HCT116 (cell line): ENCODE results near the gene TTC21B. TPM values are rescaled to one million over a fixed set of nuclear protein-coding genes. Genes with fewer than 3 reads are reported as not detected.

Experiments
- ATAC-seq: fragments of 200-7000 bp; cut with Tn5 transposase; 2 replicates; pipeline ENCODE4 v1.9.1; 2020; ENCODE audit warnings: mild to moderate bottlenecking, moderate library complexity
- BruUV-seq: library from RNA; stranded (reverse); fragments of 400-500 nt; replicated peaks from 2 replicates; lab custom pipeline; 2021; lab: Mats Ljungman, UMichigan
- CTCF ChIA-PET: fragments of 300-600 bp; sonication (Branson Sonifier 250); formaldehyde crosslinking; loops from one replicate; lab custom pipeline; 2021; ENCODE audit warnings: antibody characterized with exemption; lab: Charles Lee
- POLR2A ChIA-PET: fragments of 300-600, 350-600 bp; sonication (Branson Sonifier 250); formaldehyde crosslinking; loops from one replicate; lab custom pipeline; 2021; ENCODE audit warnings: antibody characterized with exemption; lab: Charles Lee
- RAD21 ChIA-PET, 2 experiments: fragments of 300-600 bp; sonication (Branson Sonifier 250); formaldehyde crosslinking; loops; one replicate each; lab custom pipeline; 2023; ENCODE audit warnings: low total read pairs in 2 of 2; ENCODE audit not compliant: uncharacterized antibody in 2 of 2, unreplicated experiment in 2 of 2, low non-redundant PET in 1 of 2; lab: Charles Lee
- DNase-seq: peaks from one replicate; pipeline ENCODE4 v3.0.0-alpha.2; 2010; ENCODE audit warnings: low read depth, low spot score
- H2AFZ ChIP-seq: fragments of 200-600 bp; shearing (Covaris generic), sonication (generic); 2 replicates; pipeline ENCODE4 v1.6.1; 2017; ENCODE audit warnings: low read depth, mixed run types, mixed read lengths, antibody characterized with exemption, low read length; ENCODE audit not compliant: poor library complexity, severe bottlenecking
- H3K27ac ChIP-seq: 2 replicates; pipeline ENCODE4 v1.5.1; 2012; ENCODE audit warnings: low read depth, low read length
- H3K27me3 ChIP-seq: fragments of 200-600 bp; sonication (generic); 2 replicates; pipeline ENCODE4 v1.6.1; 2016; ENCODE audit warnings: mixed run types, low read length, mixed read lengths; ENCODE audit not compliant: insufficient read depth
- H3K36me3 ChIP-seq, 2 experiments: fragments of 200-500 bp in 1 of 2; fragments of 200-600 bp in 1 of 2; sonication (Bioruptor generic) in 1 of 2; sonication (generic) in 1 of 2; 2 replicates each; pipeline versions ENCODE4 v1.5.1 to v1.6.1; 2014 to 2016; ENCODE audit warnings: low read length in 2 of 2, inconsistent platforms in 1 of 2, mixed read lengths in 1 of 2, mixed run types in 1 of 2; ENCODE audit not compliant: insufficient read depth in 2 of 2, control insufficient read depth in 1 of 2
- H3K4me1 ChIP-seq, 2 experiments: fragments of 200-600 bp in 1 of 2; sonication (generic) in 1 of 2; 2 replicates each; pipeline versions ENCODE4 v1.5.1 to v1.6.1; 2012 to 2017; ENCODE audit warnings: low read length in 2 of 2, inconsistent platforms in 1 of 2, mild to moderate bottlenecking in 1 of 2, mixed read lengths in 1 of 2, mixed run types in 1 of 2, moderate library complexity in 1 of 2; ENCODE audit not compliant: insufficient read depth in 2 of 2, control insufficient read depth in 1 of 2
- H3K4me2 ChIP-seq: fragments of 200-600 bp; sonication (generic); 2 replicates; pipeline ENCODE4 v1.6.1; 2017; ENCODE audit warnings: mixed run types, low read length, mixed read lengths
- H3K4me3 ChIP-seq, 2 experiments: fragments of 200-600 bp in 1 of 2; sonication (generic) in 1 of 2; replicated peaks in 1 of 2; 2 replicates each; pipeline ENCODE4 v1.5.1; 2011 to 2016; ENCODE audit warnings: low read length in 2 of 2, control low read depth in 1 of 2, low read depth in 1 of 2, mild to moderate bottlenecking in 1 of 2, mixed read lengths in 1 of 2, mixed run types in 1 of 2
- H3K79me2 ChIP-seq: fragments of 200-600 bp; sonication (generic); 2 replicates; pipeline ENCODE4 v1.6.1; 2017; ENCODE audit warnings: mild to moderate bottlenecking, mixed run types, low read length, moderate library complexity, mixed read lengths; ENCODE audit not compliant: insufficient read depth
- H3K9ac ChIP-seq: fragments of 200-600 bp; sonication (generic); 2 replicates; pipeline ENCODE4 v1.6.1; 2016; ENCODE audit warnings: low read length, mixed read lengths
- H3K9me2 ChIP-seq: fragments of 200-600 bp; sonication (generic), shearing (Covaris generic); 2 replicates; pipeline ENCODE4 v1.6.1; 2017; ENCODE audit warnings: mixed run types, mild to moderate bottlenecking, moderate library complexity; ENCODE audit not compliant: insufficient read depth
- H3K9me3 ChIP-seq, 2 experiments: fragments of 200-500 bp in 1 of 2; fragments of 200-600 bp in 1 of 2; sonication (Bioruptor generic) in 1 of 2; sonication (generic) in 1 of 2; 2 replicates each; pipeline ENCODE4 v1.6.1; 2014 to 2017; ENCODE audit warnings: low read length in 2 of 2, mixed read lengths in 2 of 2, inconsistent platforms in 1 of 2, low read depth in 1 of 2, mild to moderate bottlenecking in 1 of 2, mixed run types in 1 of 2, moderate library complexity in 1 of 2; ENCODE audit not compliant: control insufficient read depth in 1 of 2, insufficient read depth in 1 of 2
- H4K20me1 ChIP-seq: fragments of 200-600 bp; sonication (generic), shearing (Covaris generic); 2 replicates; pipeline ENCODE4 v1.6.1; 2017; ENCODE audit warnings: mixed run types, mild to moderate bottlenecking, moderate library complexity; ENCODE audit not compliant: insufficient read depth
- ELF1 ChIP-seq: IDR thresholded peaks from 2 replicates; pipeline ENCODE4 v1.6.1; 2012; ENCODE audit warnings: low read depth, borderline replicate concordance
- ZNF274 ChIP-seq: fragments of 200-500 bp; sonication (Bioruptor generic); IDR thresholded peaks from 2 replicates; pipeline ENCODE4 v1.6.1; 2014; ENCODE audit warnings: mild to moderate bottlenecking, low read depth, low read length, inconsistent platforms
- intact Hi-C: fragments of 100-400 bp; cut with micrococcal nuclease; formaldehyde crosslinking; loops from 2 replicates; pipeline ENCODE4 v1.10.0; 2022
- total RNA-seq: library from RNA; stranded (reverse); gene quantifications from one replicate; pipeline ENCODE4 v1.2.1, GENCODE V29; 2021; ENCODE audit not compliant: unreplicated experiment

Gene TTC21B
- total RNA-seq, 1 experiment from 2014 or later = 12.2 TPM

- H3K36me3 ChIP-seq = no peaks in the 10 kb centered on the region
- no peaks in the 10 kb centered on the region for H3K27me3 ChIP-seq
- no peak overlapping the region for H3K4me2 ChIP-seq
- intact Hi-C loops = loop anchor here (1.0 to 10.0 kb wide), 2 partner anchors 476 to 863 kb away; no protein-coding TSS in a partner anchor
- ChIA-PET CTCF (no interaction called here), POLR2A (no interaction called here), RAD21 (no interaction called here)
- no peaks in the 10 kb centered on the region for H3K79me2 ChIP-seq
- H3K27ac ChIP-seq = no peak overlapping the region
- no peak for ATAC-seq
- no peaks in the 10 kb centered on the region for H3K9me3 ChIP-seq
- no TSS peak for BruUV-seq
- no peak overlapping the region for H2AFZ ChIP-seq
- no peaks in the 10 kb centered on the region for H4K20me1 ChIP-seq
- no peak overlapping the region for H3K9ac ChIP-seq
- DNase-seq = no peak
- no peak for TF ChIP-seq ZNF274
- H3K4me1 ChIP-seq = no peaks in the 10 kb centered on the region
- no peaks in the 10 kb centered on the region for H3K9me2 ChIP-seq
- H3K4me3 ChIP-seq = no peak overlapping the region
These were observed 75.7 kb downstream of the TTC21B start for GRCh38 chr2:165877565-165878550.

DNA sequence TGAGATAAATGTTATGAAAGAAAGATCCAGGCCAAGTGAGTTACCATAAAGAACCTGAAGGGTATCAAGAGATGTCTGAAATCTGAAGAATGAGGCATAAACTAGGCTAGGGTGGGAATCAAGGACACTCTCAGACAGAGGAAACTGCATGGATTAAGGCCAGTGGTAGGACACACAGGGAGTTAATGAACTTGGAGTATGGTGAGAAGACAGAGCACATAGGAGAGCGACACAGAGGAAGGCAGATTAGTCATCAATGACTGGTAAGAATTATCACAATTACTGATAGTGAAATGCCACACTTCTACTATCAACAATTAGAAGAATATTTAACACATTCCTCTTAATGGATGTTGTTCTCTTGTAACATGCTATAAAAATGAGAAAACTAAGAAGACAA is 76.9 kb downstream of the TTC21B start:
- CTCF ChIA-PET = no interaction called here
- intact Hi-C loops = loop anchor here (1.0 to 10.0 kb wide), 2 partner anchors 474 to 862 kb away; no protein-coding TSS in a partner anchor
- Histone ChIP-seq H2AFZ (no peak overlapping the region), H3K4me2 (no peak overlapping the region), H3K36me3 (no peaks in the 10 kb centered on the region), H3K9me2 (no peaks in the 10 kb centered on the region), H3K27me3 (no peaks in the 10 kb centered on the region), H3K9me3 (no peaks in the 10 kb centered on the region), H3K4me1 (no peaks in the 10 kb centered on the region), H3K79me2 (no peaks in the 10 kb centered on the region), H3K4me3 (no peak overlapping the region), H4K20me1 (no peaks in the 10 kb centered on the region), H3K9ac (no peak overlapping the region), H3K27ac (no peak overlapping the region)
- no TSS peak for BruUV-seq
- ATAC-seq = no peak
- POLR2A ChIA-PET = no interaction called here
- DNase-seq = no peak
- no peak for TF ChIP-seq ELF1
- RAD21 ChIA-PET = no interaction called here
